Urinary bladder (tissue), 4 donors: ENCODE data around the gene TRIM8. TPM values are rescaled to one million over a fixed set of nuclear protein-coding genes. Genes with fewer than 3 reads are reported as not detected.

Experiments
- DNase-seq: peaks from one replicate; pipeline ENCODE4 v3.0.0-alpha.2; 2015; ENCODE audit errors: extremely low spot score
- H3K27ac ChIP-seq: one replicate; pipeline ENCODE4 v1.5.1; 2013; ENCODE audit warnings: low read depth, mild to moderate bottlenecking, moderate library complexity
- H3K36me3 ChIP-seq: one replicate; pipeline ENCODE4 v1.6.1; 2013; ENCODE audit warnings: mild to moderate bottlenecking, moderate library complexity; ENCODE audit not compliant: insufficient read depth
- H3K4me1 ChIP-seq: one replicate; pipeline ENCODE4 v1.6.1; 2013; ENCODE audit warnings: mild to moderate bottlenecking, moderate library complexity; ENCODE audit not compliant: insufficient read depth
- H3K4me3 ChIP-seq: one replicate; pipeline ENCODE4 v1.5.1; 2013; ENCODE audit warnings: low read depth, low read length
- WGBS: extraction: QIAGEN DNeasy Blood & Tissue Kit; methylation state at CpG from one replicate; pipeline ENCODE4 v1.1.7; 2013; 5-methylcytosine and 5-hydroxymethylcytosine counted together
- polyA plus RNA-seq: library from polyadenylated mRNA; stranded (reverse); fragments of 200-250 nt; gene quantifications from one replicate; pipeline ENCODE4 v1.2.3, GENCODE V29; 2013
- total RNA-seq: library from RNA; depleted of rRNA; stranded (reverse); fragments of >200 nt; gene quantifications from one replicate; pipeline ENCODE4 v1.2.3, GENCODE V29; 2014
- donor health status: healthy with polysubstance abuse.
- donor health status: healthy.

TRIM8 gene, protein sequence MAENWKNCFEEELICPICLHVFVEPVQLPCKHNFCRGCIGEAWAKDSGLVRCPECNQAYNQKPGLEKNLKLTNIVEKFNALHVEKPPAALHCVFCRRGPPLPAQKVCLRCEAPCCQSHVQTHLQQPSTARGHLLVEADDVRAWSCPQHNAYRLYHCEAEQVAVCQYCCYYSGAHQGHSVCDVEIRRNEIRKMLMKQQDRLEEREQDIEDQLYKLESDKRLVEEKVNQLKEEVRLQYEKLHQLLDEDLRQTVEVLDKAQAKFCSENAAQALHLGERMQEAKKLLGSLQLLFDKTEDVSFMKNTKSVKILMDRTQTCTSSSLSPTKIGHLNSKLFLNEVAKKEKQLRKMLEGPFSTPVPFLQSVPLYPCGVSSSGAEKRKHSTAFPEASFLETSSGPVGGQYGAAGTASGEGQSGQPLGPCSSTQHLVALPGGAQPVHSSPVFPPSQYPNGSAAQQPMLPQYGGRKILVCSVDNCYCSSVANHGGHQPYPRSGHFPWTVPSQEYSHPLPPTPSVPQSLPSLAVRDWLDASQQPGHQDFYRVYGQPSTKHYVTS
- 35.5 TPM for total RNA-seq
- polyA plus RNA-seq = 116 TPM

DNA sequence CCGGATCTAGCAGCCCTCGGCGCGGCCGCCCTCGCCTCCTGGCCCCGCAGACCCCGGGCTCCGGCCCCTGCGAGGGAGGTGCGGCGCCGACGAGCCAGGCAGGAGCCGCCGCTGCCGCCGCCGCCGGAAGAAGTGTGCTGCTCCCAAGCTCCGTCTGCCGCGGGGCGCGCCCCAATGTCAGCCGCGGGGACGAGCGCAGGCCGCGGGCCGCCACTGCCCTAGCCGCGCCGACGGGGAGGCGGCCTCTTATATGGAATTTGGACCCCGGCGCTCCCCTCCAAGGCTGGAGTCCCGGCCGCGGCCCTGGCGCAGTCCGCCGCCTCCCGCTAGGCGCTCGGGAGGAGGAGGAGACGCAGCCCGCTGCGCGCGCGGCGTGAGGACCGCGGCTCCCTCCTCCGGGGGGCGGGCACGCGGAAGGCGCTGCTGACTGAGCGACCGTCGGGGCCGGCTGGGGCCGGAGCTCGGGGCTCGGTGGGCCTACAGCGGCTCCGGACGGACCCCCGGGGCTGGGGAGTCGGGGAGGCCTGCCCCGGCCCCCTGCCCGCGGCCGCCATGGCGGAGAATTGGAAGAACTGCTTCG, at the start of gene TRIM8:
Gene TRIM8, plus strand, starts transcription at position 414 of the 580 bp plus-strand sequence. Its CDS starts 139 bp downstream, at position 553.
- no peak for DNase-seq
- Histone ChIP-seq H3K4me3 (peak within 1 kb of the TSS; percentile 89), H3K4me1 (no peaks in the 10 kb centered on the region), H3K36me3 (no peaks in the 10 kb centered on the region), H3K27ac (peak within 1 kb of the TSS; percentile 98)
- WGBS = under 1% methylated on average over 80 of the region's 80 CpGs

DNA sequence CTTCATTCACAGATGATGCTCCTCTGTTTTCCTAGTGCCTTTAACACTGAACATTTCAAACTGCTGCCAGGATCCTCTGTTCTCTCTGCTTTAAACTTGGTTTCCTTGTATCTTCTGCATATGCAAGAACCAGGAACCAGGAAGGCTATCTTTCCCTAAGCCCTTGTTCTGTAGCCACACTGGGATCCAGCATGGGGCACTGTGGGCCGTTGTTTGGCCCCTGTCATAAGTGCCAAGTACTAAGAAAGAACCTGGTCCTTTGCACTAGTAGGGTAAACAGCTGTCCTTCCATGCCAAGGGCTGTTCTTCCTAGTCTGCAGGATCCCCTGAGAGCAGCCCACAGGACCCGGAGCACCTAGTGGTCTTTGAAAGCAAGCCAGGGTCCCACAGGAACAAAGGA, 49.0 kb upstream of the TRIM8 start:
- H3K36me3 ChIP-seq = no peaks in the 10 kb centered on the region
- H3K27ac ChIP-seq = no peak overlapping the region
- 45% methylated on average over 2 of the region's 2 CpGs for WGBS
- DNase-seq = no peak
- no peak overlapping the region for H3K4me3 ChIP-seq
- H3K4me1 ChIP-seq = peaks cover 2% of the 10 kb centered on the region

DNA sequence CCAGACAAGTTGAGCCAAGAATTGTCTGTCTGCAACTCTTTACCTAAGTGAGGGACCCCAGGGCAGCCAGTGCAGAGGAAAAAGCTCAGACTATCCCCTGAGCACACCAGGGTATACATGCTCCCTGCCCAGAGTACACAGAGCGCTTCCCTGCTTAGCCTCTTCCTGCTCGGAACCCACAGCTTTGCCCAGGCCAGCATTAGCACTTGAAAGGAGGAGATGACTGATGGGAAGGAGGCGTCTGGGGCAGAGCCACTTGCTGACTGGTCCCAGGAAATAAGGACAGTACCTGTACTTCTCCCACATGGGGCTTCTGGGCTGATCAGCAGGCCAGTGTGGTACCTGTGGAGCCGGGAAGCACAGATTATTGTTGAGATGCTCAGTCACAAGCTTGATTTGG, 48.4 kb upstream of the TRIM8 start:
- H3K27ac ChIP-seq = no peak overlapping the region
- no peak for DNase-seq
- 81% methylated on average over 4 of the region's 4 CpGs for WGBS
- H3K36me3 ChIP-seq = no peaks in the 10 kb centered on the region
- H3K4me3 ChIP-seq = no peak overlapping the region
- peaks cover 2% of the 10 kb centered on the region for H3K4me1 ChIP-seq

DNA sequence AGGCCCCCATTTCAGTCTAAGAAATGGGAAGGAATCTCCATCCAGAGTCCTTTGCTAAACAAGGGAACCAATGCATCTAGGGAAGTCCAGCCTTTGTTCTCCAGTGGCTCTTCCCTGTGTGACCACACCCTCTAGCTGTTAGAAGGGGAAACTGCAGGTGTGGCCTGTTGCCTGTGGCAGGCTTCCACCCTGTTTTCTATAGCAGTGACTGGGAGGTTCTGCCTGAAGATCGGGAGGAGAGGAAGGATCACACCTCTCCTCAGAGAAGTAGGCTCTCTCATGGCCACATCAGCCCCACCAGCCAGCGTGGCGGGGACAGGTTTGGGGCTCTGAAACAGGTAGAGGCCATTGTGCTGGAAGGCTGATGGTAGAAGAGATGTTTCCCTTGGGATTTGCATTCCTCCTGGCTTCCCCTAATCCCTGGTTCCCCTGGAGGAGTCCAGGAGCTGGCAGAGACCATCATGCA, 47.7 kb upstream of the TRIM8 start:
- no peaks in the 10 kb centered on the region for H3K36me3 ChIP-seq
- H3K27ac ChIP-seq = no peak overlapping the region
- 58% methylated on average over 3 of the region's 3 CpGs for WGBS
- no peak overlapping the region for H3K4me3 ChIP-seq
- H3K4me1 ChIP-seq = peaks cover 2% of the 10 kb centered on the region
- no peak for DNase-seq

DNA sequence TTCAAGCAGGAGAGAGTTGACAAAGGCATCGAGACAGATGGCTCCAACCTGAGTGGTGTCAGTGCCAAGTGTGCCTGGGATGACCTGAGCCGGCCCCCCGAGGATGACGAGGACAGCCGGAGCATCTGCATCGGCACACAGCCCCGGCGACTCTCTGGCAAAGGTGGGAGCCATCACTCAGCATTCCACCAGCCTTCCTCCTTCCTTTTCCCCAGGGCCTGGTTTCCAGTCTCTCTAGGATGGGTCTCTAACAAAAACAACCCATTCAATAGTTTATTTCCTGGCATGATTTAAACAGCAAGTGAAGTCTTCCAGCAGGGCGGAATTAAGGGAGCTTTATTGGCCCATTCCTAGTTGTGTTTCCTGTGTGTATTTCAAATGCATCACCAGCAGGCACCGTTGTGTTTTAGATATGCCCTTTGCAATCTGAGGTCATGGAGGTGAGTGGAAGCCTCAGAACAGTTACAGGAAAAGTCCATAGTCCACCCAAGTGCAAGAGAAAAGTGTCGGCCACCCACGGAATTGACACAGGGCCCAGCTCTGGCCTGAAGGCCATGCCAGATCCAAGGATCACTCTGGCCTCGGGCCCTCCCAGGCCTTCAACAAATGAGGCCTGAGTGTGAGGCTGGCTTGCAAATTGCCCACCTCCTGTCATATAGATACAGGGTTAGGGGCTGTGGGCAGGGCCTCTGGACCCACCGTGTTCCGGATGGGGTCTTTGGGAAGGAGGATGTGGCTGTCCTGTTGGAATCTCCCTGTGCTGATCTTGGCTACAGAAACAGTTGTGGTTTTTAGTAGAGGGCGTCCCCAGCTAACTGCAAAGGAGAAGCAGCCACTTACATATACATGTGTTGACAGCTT, 46.9 kb upstream of the TRIM8 start:
- Histone ChIP-seq H3K4me1 (peaks cover 2% of the 10 kb centered on the region), H3K27ac (no peak overlapping the region), H3K36me3 (no peaks in the 10 kb centered on the region), H3K4me3 (no peak overlapping the region)
- DNase-seq = no peak
- WGBS = 40% methylated on average over 16 of the region's 16 CpGs

DNA sequence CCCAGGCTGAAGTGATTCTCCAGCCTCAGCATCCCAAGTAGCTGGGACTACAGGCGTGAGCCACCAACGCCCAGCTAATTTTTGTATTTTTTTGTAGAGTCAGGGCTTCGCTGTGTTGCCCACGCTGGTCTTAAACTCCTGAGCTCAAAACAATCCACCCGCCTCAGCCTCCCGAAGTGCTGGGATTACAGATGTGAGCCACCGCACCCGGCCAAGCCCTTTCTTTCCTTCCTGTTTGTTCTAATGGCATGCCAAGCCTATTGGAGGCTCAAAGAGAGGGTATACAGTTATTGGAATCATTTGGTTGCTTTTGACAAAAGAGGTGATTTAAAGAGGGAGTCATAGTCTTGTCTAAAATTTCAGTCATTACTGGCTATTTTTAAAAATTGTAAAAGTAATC, 46.0 kb upstream of the TRIM8 start:
- Histone ChIP-seq H3K4me1 (peaks cover 2% of the 10 kb centered on the region), H3K36me3 (no peaks in the 10 kb centered on the region), H3K27ac (peak overlapping the region; percentile 41), H3K4me3 (no peak overlapping the region)
- 72% methylated on average over 8 of the region's 8 CpGs for WGBS
- DNase-seq = no peak

DNA sequence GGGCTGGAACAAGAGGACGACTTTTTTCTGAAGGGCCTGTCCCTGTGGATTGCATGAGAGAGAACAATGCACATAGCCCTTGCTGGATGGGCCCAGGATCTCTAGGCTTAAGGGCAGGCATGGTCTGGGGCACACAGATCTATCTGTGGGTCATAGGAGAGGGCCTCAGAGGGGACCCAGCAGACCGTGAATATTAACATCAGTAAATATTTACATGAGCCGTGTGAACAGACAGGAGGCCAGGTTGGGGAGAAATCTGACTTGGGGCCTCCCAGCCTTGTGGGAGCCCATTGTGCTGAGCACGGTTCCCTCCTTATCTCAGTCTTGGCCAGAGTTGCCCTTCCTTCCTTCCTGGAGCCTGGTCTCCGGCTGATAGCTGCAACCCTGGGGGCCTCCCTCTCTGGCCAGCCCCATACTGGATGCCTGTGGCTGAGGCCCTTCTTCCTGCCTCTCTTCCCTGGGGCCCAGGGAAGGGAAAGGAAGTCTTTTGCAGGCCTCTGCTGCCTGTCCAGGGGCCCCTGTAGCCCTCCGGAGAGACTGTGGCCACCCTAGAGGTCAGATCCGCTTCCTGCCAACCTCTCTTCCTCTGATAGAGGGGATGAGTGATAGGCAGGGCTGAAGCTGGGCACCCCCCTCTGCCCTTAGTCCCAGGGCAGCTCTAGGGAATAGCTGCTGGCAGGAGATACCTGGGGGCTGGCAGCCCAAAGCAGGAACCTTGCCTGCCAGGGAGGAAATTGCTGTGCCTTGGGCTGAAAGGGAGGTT, 44.5 kb upstream of the TRIM8 start:
- H3K27ac ChIP-seq = no peak overlapping the region
- H3K4me3 ChIP-seq = no peak overlapping the region
- peaks cover 2% of the 10 kb centered on the region for H3K4me1 ChIP-seq
- no peaks in the 10 kb centered on the region for H3K36me3 ChIP-seq
- 58% methylated on average over 7 of the region's 7 CpGs for WGBS
- DNase-seq = no peak

DNA sequence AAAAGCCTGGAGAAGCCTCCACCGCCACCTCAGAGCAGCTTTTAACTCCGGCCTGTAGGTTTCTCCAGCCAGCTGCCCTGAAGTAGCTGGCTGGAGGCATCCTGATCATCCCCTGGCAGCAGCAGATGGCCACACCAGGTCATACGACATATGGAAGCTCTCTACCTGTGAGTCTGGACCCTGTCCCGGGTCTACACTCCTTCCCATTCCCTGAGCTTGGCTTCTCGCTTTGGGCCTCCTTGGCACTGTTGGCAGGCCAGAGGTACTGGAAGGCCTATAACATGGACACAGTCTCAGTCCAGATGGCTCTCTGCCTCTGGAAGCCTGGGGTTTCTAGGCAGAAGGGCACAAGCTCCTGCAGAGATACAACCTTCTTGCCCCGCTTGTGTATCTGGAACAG, 43.5 kb upstream of the TRIM8 start:
- WGBS = 92% methylated on average over 6 of the region's 6 CpGs
- DNase-seq = no peak
- Histone ChIP-seq H3K27ac (no peak overlapping the region), H3K4me1 (peaks cover 2% of the 10 kb centered on the region), H3K36me3 (no peaks in the 10 kb centered on the region), H3K4me3 (no peak overlapping the region)

DNA sequence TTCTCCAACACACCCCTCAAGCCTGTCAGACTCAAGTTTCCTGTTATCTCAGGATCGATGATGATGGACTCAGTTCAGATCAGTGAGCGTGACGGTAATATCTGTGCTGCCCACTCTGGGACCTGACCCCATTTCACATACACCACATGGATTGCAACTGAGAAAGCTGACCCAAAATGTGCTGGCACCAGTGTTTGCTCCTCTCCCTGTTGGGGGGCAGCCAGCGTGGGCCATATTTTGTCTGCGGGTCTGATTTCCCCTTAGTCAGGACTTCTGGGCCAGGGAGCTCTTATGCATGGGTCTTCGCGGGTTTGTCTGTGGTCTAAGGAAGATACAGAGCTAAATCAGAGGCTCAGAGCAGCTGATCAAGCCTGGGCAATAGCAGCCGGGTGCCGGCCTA, 42.6 kb upstream of the TRIM8 start:
- Histone ChIP-seq H3K4me1 (peaks cover 2% of the 10 kb centered on the region), H3K36me3 (no peaks in the 10 kb centered on the region), H3K27ac (no peak overlapping the region), H3K4me3 (no peak overlapping the region)
- no peak for DNase-seq
- 93% methylated on average over 9 of the region's 9 CpGs for WGBS

DNA sequence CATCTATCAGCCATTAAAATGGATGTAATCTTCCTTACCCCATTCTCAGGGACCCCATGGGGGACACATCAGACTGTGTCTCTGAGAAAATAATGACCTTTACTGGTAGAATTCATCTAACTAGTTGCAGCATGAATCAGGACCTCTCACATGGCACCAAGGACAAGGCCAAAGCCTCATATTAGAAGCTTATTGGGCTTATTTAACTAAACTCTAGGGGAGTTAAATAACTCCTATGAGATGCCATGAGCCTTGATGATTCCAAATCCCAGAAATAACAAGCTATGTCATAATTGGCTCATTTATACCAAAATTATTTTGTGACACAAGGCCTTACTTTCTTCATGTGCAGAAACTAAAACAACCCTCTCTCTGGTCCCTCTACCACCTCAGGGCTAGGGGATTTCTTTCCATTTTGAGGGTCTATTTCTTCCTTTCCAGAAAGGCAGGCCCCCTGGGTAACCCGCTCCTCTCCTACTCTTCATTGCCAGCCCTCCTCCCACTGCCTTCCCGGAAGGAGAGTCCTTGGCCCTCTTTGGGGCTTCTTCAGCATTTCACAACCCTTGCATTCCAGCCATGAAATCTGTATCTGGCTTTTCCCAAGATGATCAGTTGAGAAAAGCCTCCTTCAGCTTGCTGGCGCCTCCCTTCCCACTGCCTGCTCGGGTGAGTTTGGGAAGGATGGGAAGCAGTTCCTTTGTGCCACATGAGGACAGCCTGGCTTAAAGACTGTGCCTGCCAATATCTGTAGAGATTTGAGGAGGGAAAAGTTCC, 41.8 kb upstream of the TRIM8 start:
- H3K4me3 ChIP-seq = no peak overlapping the region
- DNase-seq = no peak
- H3K27ac ChIP-seq = no peak overlapping the region
- no peaks in the 10 kb centered on the region for H3K4me1 ChIP-seq
- no peaks in the 10 kb centered on the region for H3K36me3 ChIP-seq
- WGBS = 69% methylated on average over 4 of the region's 4 CpGs

DNA sequence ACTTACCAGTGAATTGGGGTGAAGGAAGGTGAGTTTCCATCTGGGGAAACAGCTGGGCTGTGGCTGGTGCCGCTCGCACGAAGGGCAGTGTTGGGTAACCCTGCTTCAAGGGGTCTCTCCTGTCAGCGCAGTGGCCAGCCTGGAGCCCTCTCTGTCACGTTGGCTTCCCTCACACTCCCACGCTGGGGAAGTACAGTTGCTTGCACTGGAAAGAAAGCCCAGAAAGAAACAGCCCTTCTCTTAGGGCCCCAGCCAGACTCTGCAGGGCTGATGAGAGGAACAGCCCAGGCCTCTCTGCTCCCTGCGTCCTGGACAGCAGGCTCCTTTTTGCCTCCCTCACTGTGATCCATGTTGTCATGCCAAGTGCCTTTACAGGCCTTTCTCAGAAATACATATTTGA, 40.3 kb upstream of the TRIM8 start:
- Histone ChIP-seq H3K27ac (peak overlapping the region; percentile 42), H3K36me3 (no peaks in the 10 kb centered on the region), H3K4me1 (no peaks in the 10 kb centered on the region), H3K4me3 (no peak overlapping the region)
- DNase-seq = no peak
- WGBS = 79% methylated on average over 7 of the region's 7 CpGs

DNA sequence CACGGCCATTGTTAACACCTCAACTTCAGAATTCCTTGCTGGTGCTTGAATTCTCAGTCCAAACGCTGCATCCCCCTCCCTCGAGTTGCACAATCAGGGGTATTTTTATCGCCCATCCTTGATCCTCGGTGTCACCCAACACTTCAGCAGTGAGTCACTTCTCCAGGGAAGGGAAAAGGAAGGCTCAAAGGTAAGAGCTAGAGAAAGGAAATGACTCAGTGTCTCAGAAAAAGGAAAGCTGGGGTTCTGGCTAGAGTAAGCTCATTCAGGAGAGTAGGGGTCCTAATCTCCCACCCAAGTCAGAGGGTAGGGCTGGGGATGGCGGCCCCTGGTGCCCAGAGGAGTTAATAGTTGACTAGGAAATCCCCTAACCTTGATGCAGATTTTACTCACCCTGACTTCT, 39.8 kb upstream of the TRIM8 start:
- Histone ChIP-seq H3K4me3 (no peak overlapping the region), H3K36me3 (no peaks in the 10 kb centered on the region), H3K27ac (no peak overlapping the region), H3K4me1 (no peaks in the 10 kb centered on the region)
- no peak for DNase-seq
- 70% methylated on average over 6 of the region's 6 CpGs for whole genome bisulfite sequencing
